IMR-90 (cell line): ENCODE results near the gene CPNE2. TPM values are rescaled to one million over a fixed set of nuclear protein-coding genes. Genes with fewer than 3 reads are reported as not detected.

Experiments
- ATAC-seq: fragments of 200-7000 bp; cut with Tn5 transposase; 2 replicates; pipeline ENCODE4 v1.9.1; 2020; ENCODE audit warnings: low read depth, mild to moderate bottlenecking, moderate library complexity
- BruUV-seq: library from RNA; stranded (reverse); fragments of 400-500 nt; replicated peaks from 2 replicates; lab custom pipeline; 2021; lab: Mats Ljungman, UMichigan
- CTCF ChIA-PET: fragments of 300-600 bp; formaldehyde crosslinking; extraction: SDS; loops from one replicate; lab custom pipeline; 2021; ENCODE audit warnings: antibody characterized with exemption; lab: Yijun Ruan, JAX
- POLR2A ChIA-PET: fragments of 300-600 bp; sonication (Branson Sonifier 250); formaldehyde crosslinking; loops from one replicate; lab custom pipeline; 2022; ENCODE audit warnings: antibody characterized with exemption; ENCODE audit not compliant: unreplicated experiment; lab: Charles Lee
- DNase-seq: peaks from one replicate; pipeline ENCODE4 v3.0.0; 2013
- H2AFZ ChIP-seq: replicated peaks from 2 replicates; pipeline ENCODE3; 2013; ENCODE audit warnings: low read length, mild to moderate bottlenecking; ENCODE audit not compliant: poor library complexity
- H2AK5ac ChIP-seq: 2 replicates; pipeline ENCODE4 v1.6.1; 2013; ENCODE audit warnings: low read depth, low read length, inconsistent platforms
- H2AK9ac ChIP-seq: replicated peaks from 2 replicates; pipeline ENCODE3; 2013; ENCODE audit warnings: mild to moderate bottlenecking, low read depth, low read length, moderate library complexity; ENCODE audit not compliant: poor library complexity
- H2BK120ac ChIP-seq: 2 replicates; pipeline ENCODE4 v1.6.1; 2013; ENCODE audit warnings: low read depth, low read length, inconsistent platforms
- H2BK15ac ChIP-seq: 3 replicates; pipeline ENCODE4 v1.6.1; 2013; ENCODE audit warnings: low read depth, low read length, inconsistent platforms
- H2BK20ac ChIP-seq: 2 replicates; pipeline ENCODE4 v1.6.1; 2013; ENCODE audit warnings: low read depth, mild to moderate bottlenecking, inconsistent platforms, low read length, moderate library complexity
- H2BK5ac ChIP-seq: 2 replicates; pipeline ENCODE4 v1.6.1; 2013; ENCODE audit warnings: mild to moderate bottlenecking, low read depth, low read length, inconsistent platforms; ENCODE audit not compliant: poor library complexity, severe bottlenecking
- H3K14ac ChIP-seq: replicated peaks from 2 replicates; pipeline ENCODE4 v1.6.1; 2013; ENCODE audit warnings: low read depth, low read length, inconsistent platforms
- H3K18ac ChIP-seq: 2 replicates; pipeline ENCODE4 v1.6.1; 2013; ENCODE audit warnings: low read depth, low read length, control low read depth
- H3K23ac ChIP-seq: 2 replicates; pipeline ENCODE4 v1.6.1; 2013; ENCODE audit warnings: low read depth, low read length, inconsistent platforms
- H3K27ac ChIP-seq: 2 replicates; pipeline ENCODE4 v1.5.1; 2013; ENCODE audit warnings: mild to moderate bottlenecking, control low read depth, low read length; ENCODE audit not compliant: insufficient read depth
- H3K27me3 ChIP-seq: 2 replicates; pipeline ENCODE4 v1.6.1; 2013; ENCODE audit warnings: low read length; ENCODE audit not compliant: control insufficient read depth, insufficient read depth
- H3K36me3 ChIP-seq: 2 replicates; pipeline ENCODE4 v1.6.1; 2013; ENCODE audit warnings: low read length, mixed read lengths; ENCODE audit not compliant: control insufficient read depth, insufficient read depth
- H3K4ac ChIP-seq: 2 replicates; pipeline ENCODE4 v1.6.1; 2013; ENCODE audit warnings: low read depth, low read length, inconsistent platforms
- H3K4me1 ChIP-seq: 2 replicates; pipeline ENCODE4 v1.6.1; 2013; ENCODE audit warnings: low read length, mixed read lengths; ENCODE audit not compliant: control insufficient read depth, insufficient read depth
- H3K4me2 ChIP-seq: 2 replicates; pipeline ENCODE4 v1.6.1; 2013; ENCODE audit warnings: low read depth, mild to moderate bottlenecking, control low read depth, low read length, moderate library complexity
- H3K4me3 ChIP-seq: 2 replicates; pipeline ENCODE4 v1.5.1; 2013; ENCODE audit warnings: low read depth, mild to moderate bottlenecking, control low read depth, low read length, moderate library complexity; ENCODE audit not compliant: insufficient read depth
- H3K56ac ChIP-seq: 2 replicates; pipeline ENCODE4 v1.6.1; 2013; ENCODE audit warnings: low read length, inconsistent platforms; ENCODE audit not compliant: insufficient read depth; ENCODE audit errors: extremely low read depth
- H3K79me1 ChIP-seq, 2 experiments: 2 replicates each; pipeline ENCODE4 v1.6.1; 2013; ENCODE audit warnings: low read length in 2 of 2, inconsistent platforms in 1 of 2, low read depth in 1 of 2
- H3K9ac ChIP-seq: 2 replicates; pipeline ENCODE4 v1.6.1; 2013; ENCODE audit warnings: low read depth, low read length, control low read depth
- H3K9me1 ChIP-seq: 2 replicates; pipeline ENCODE4 v1.6.1; 2013; ENCODE audit warnings: low read length, inconsistent platforms; ENCODE audit not compliant: insufficient read depth
- H3K9me3 ChIP-seq: 2 replicates; pipeline ENCODE4 v1.6.1; 2013; ENCODE audit warnings: low read length; ENCODE audit not compliant: control insufficient read depth, insufficient read depth
- H4K20me1 ChIP-seq: 2 replicates; pipeline ENCODE4 v1.6.1; 2013; ENCODE audit warnings: low read length, inconsistent platforms; ENCODE audit not compliant: insufficient read depth
- H4K5ac ChIP-seq: 2 replicates; pipeline ENCODE4 v1.6.1; 2013; ENCODE audit warnings: mild to moderate bottlenecking, low read depth, low read length, control low read depth
- H4K8ac ChIP-seq, 2 experiments: 2 replicates each; pipeline ENCODE4 v1.6.1; 2013; ENCODE audit warnings: low read depth in 2 of 2, low read length in 2 of 2, control low read depth in 1 of 2, inconsistent platforms in 1 of 2
- H4K91ac ChIP-seq: 2 replicates; pipeline ENCODE4 v1.6.1; 2013; ENCODE audit warnings: low read depth, low read length, inconsistent platforms; ENCODE audit not compliant: insufficient read depth
- CEBPB ChIP-seq: IDR thresholded peaks from 2 replicates; pipeline ENCODE4 v1.6.1; 2012; ENCODE audit warnings: low read depth, low read length, improper control_type of control experiment
- MXI1 ChIP-seq: IDR thresholded peaks from 2 replicates; pipeline ENCODE4 v1.6.1; 2012; ENCODE audit warnings: low read depth, mild to moderate bottlenecking, low read length, moderate library complexity, borderline replicate concordance
- WGBS, 2 experiments: methylation state at CpG; one replicate each; pipeline versions ENCODE4 v1.1.5 to v1.1.7; 2013; ENCODE audit warnings: missing lambda C conversion rate in 2 of 2; ENCODE audit not compliant: insufficient read length in 1 of 2; ENCODE audit errors: extremely low coverage in 2 of 2; 5-methylcytosine and 5-hydroxymethylcytosine counted together
- dilution Hi-C: fragments of 300-500 bp; cut with HindIII; formaldehyde crosslinking; loops from one replicate; pipeline ENCODE4 v1.14.3; 2018; ENCODE audit warnings: low sequenced_read_pairs; ENCODE audit not compliant: unreplicated experiment
- in situ Hi-C: fragments of 300-500 bp; cut with MboI; formaldehyde crosslinking; loops from 3 replicates; pipeline ENCODE4 v1.14.3; 2019; ENCODE audit warnings: low sequenced_read_pairs, inconsistent platforms, mixed read lengths
- intact Hi-C: fragments of 100-400 bp; cut with micrococcal nuclease; formaldehyde crosslinking; loops from 2 replicates; pipeline ENCODE4 v1.10.0; 2022
- polyA plus RNA-seq, 3 experiments: library from polyadenylated mRNA; depleted of rRNA; stranded (reverse); fragments of >200 nt; gene quantifications; 2 replicates each; pipeline ENCODE4 v1.2.3, GENCODE V29; 2012; ENCODE audit warnings: low replicate concordance in 1 of 3
- total RNA-seq: library from RNA; depleted of rRNA; stranded (reverse); fragments of >200 nt; gene quantifications from 2 replicates; pipeline ENCODE4 v1.2.3, GENCODE V29; 2012

CPNE2 gene
- total and polyA plus RNA-seq, 2 of the 4 experiments (the other 2 are of a cell fraction): 15.4 to 48.0 TPM

DNA sequence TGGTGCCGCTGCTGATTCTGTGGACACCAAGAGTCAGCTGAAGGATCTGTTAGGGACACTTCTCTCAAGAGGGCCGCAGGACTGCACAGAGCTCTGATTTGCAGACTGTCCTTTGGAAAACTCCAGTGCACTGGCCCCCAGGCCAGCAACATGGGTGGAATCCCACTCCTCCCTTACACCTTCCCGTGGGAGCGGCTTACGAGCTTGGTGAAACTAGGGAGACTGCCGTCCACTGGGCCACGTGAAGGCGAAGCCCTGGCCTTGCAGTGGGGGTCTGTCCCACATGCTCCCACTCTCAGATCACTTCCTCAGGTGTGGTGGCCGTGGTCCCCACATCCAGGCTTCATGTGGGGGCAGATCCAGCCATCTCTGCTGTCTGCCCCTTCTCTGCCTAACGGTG lies 57.0 kb downstream of the CPNE2 start:
- H3K4me3 ChIP-seq: no peak overlapping the region
- H4K8ac ChIP-seq: no peak overlapping the region
- no peaks in the 10 kb centered on the region; the same call in 1 of the 2 replicates for H4K20me1 ChIP-seq
- H2BK120ac ChIP-seq: no peak overlapping the region
- no peak overlapping the region for H2BK15ac ChIP-seq
- no peak overlapping the region for H3K9ac ChIP-seq
- H2BK20ac ChIP-seq: no peak overlapping the region
- H3K9me1 ChIP-seq: peaks cover 29% of the 10 kb centered on the region
- DNase-seq: no peak
- H3K4ac ChIP-seq: no peak overlapping the region
- no peak overlapping the region for H3K56ac ChIP-seq
- in situ Hi-C loops: no loop called here
- no peak overlapping the region for H2AFZ ChIP-seq
- H3K4me1 ChIP-seq: peaks cover 6% of the 10 kb centered on the region; the same call in 1 of the 2 replicates
- peaks cover 22% of the 10 kb centered on the region for H3K36me3 ChIP-seq
- no peaks in the 10 kb centered on the region for H3K79me1 ChIP-seq
- no peaks in the 10 kb centered on the region for H3K27me3 ChIP-seq
- no peak overlapping the region for H3K14ac ChIP-seq
- no peak overlapping the region for H2BK5ac ChIP-seq
- BruUV-seq: no TSS peak
- dilution Hi-C loops: no loop called here
- no peak for TF ChIP-seq CEBPB
- TF ChIP-seq MXI1: no peak
- intact Hi-C loops: no loop called here
- ChIA-PET POLR2A (no interaction called here), CTCF (no interaction called here)
- no peak overlapping the region for H4K91ac ChIP-seq
- no peak overlapping the region for H3K23ac ChIP-seq
- no peaks in the 10 kb centered on the region for H3K9me3 ChIP-seq
- H4K5ac ChIP-seq: no peak overlapping the region
- 92% methylated on average over 2 of the region's 10 CpGs; no CpG with 5 or more reads in 1 of the 2 experiments for WGBS, 2 experiments
- H3K27ac ChIP-seq: no peak overlapping the region
- no peak overlapping the region for H2AK9ac ChIP-seq
- H3K18ac ChIP-seq: no peak overlapping the region
- H2AK5ac ChIP-seq: no peak overlapping the region
- H3K4me2 ChIP-seq: no peak overlapping the region
- ATAC-seq: no peak
